ENCODE results near the gene ACE2.

DNA sequence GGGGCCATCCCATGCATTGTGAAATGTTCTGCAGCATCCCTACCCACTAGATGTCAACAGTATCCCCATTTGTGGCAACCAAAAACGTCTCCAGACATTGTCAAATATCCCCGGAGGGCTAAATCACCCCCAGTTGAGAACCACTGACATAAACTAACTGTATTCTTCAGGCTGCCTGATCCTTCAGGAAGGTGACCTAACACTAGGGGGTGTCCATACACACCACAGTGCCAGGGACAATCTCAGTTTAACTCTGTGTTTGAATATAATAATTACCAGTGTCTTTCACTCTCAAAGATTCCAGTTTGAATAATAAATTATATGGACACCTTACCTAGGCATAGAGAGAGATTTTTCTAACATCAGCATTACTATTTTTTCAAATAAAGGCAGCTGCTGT, 6.4 kb downstream of the ACE2 start:
- TF ChIP-seq POLR2A (IDR thresholded peaks at IDR 0.05; ENCODE audit: low read length) (no peak), GATA1 (IDR thresholded peaks at IDR 0.05; ENCODE audit: low read depth, low read length) (no peak)
